NCI-H526 (cell line): ENCODE measurements around the gene C3orf38.
"Not testable (repeated sequence)": the region's sequence is repeated elsewhere in the genome, so short reads cannot be mapped to it uniquely, and the experiment has no call there.

ENCODE experiments used
- DNase-seq, 2 experiments: peaks; one replicate each; lab custom pipeline; 2025; lab: John Stamatoyannopoulos, UW

The C3orf38 gene

GRCh38 chr3:88149509-88150362 lies at the start of gene C3orf38:
Gene C3orf38, plus strand, starts transcription at chr3:88149959. Its CDS starts 94 bp downstream, at chr3:88150053.
- DNase-seq, result peak; percentile 91

- no peak for DNase-seq
Measured at GRCh38 chr3:88101142-88101541, 48.6 kb upstream of the C3orf38 start.

- no peak for DNase-seq
Measured at GRCh38 chr3:88105325-88105724, 44.4 kb upstream of the C3orf38 start.

- DNase-seq, result no peak
Measured at GRCh38 chr3:88112289-88112688, 37.5 kb upstream of the C3orf38 start.

GRCh38 chr3:88113311-88114162 lies 36.2 kb upstream of the C3orf38 start:
- peak; percentile 41 to 64 for DNase-seq

- no peak for DNase-seq
Measured at GRCh38 chr3:88114878-88115549, 34.7 kb upstream of the C3orf38 start.

- DNase-seq, result no peak
Measured at GRCh38 chr3:88117683-88118082, 32.1 kb upstream of the C3orf38 start.

GRCh38 chr3:88118603-88119002 lies 31.2 kb upstream of the C3orf38 start:
- DNase-seq, result not testable (repeated sequence)

GRCh38 chr3:88123526-88123925 lies 26.2 kb upstream of the C3orf38 start:
- DNase-seq, result no peak

GRCh38 chr3:88131695-88132094 lies 18.1 kb upstream of the C3orf38 start:
- DNase-seq, result no peak

- no peak for DNase-seq
Measured at GRCh38 chr3:88132894-88133293, 16.9 kb upstream of the C3orf38 start.

- DNase-seq, result no peak
Measured at GRCh38 chr3:88133711-88134263, 16.0 kb upstream of the C3orf38 start.

- no peak for DNase-seq
Measured at GRCh38 chr3:88137836-88138235, 11.9 kb upstream of the C3orf38 start.

GRCh38 chr3:88141458-88142083 lies 8.2 kb upstream of the C3orf38 start:
- no peak for DNase-seq

- DNase-seq, result no peak
Measured at GRCh38 chr3:88142094-88142624, 7.6 kb upstream of the C3orf38 start.

GRCh38 chr3:88147261-88147660 lies 2.5 kb upstream of the C3orf38 start:
- no peak for DNase-seq

- no peak for DNase-seq
Measured at GRCh38 chr3:88148651-88149050, 1.1 kb upstream of the C3orf38 start.

GRCh38 chr3:88149101-88149508 lies 654 bp upstream of the C3orf38 start:
- DNase-seq, result peak in 1 of 2 experiments; percentile 67

- DNase-seq, result peak in 1 of 2 experiments; percentile 30
Measured at GRCh38 chr3:88150371-88150770, 612 bp downstream of the C3orf38 start.

- DNase-seq, result no peak
Measured at GRCh38 chr3:88150806-88151205, 1.0 kb downstream of the C3orf38 start.

GRCh38 chr3:88151358-88151757 lies 1.6 kb downstream of the C3orf38 start:
- DNase-seq, result no peak
